ENCODE data around the gene TXNDC11. TPM values are rescaled to one million over a fixed set of nuclear protein-coding genes. Genes with fewer than 3 reads are reported as not detected.

TXNDC11 gene
- total RNA-seq, 3 donors from 2014 or later = 38.6 to 53.7 (median 47.9) TPM

DNA sequence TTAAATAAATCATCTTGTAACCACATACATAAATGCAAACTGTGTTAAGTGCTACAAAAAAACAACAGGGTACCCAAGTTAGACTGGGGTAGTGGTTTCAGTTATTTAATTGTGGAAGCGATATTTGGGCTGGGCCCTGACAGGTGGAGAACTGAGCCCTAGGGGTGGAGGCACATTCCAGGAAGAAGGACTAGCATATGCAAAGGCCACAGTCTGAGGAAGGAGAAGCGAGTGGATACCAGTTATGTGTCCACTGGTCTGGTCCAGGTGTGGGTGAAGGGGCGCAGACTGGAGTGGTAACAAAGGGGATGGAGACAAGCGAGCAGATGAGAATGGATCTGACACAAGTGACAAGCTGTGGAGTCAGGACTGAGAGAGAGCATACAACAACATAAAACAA is 22.9 kb downstream of the TXNDC11 start:
- Histone ChIP-seq H3K36me3 (no peaks in the 10 kb centered on the region), H3K4me1 (no peaks in the 10 kb centered on the region), H3K27ac (no peak overlapping the region), H3K9me3 (no peaks in the 10 kb centered on the region), H3K27me3 (no peaks in the 10 kb centered on the region), H3K4me3 (no peak overlapping the region)
- TF ChIP-seq POLR2A (IDR thresholded peaks at IDR 0.05) = no peak
- no peak for TF ChIP-seq POLR2AphosphoS5 (IDR thresholded peaks at IDR 0.05)
- TF ChIP-seq CTCF (IDR thresholded peaks at IDR 0.05) = no peak
- no peak for DNase-seq (ENCODE audit: low spot score in 2 of 2)
- intact Hi-C loops (cut with DNase I; ENCODE audit: low total_unique reads) = loop anchor here (10.0 kb wide), 1 partner anchor 1275 kb away; no protein-coding TSS in a partner anchor

DNA sequence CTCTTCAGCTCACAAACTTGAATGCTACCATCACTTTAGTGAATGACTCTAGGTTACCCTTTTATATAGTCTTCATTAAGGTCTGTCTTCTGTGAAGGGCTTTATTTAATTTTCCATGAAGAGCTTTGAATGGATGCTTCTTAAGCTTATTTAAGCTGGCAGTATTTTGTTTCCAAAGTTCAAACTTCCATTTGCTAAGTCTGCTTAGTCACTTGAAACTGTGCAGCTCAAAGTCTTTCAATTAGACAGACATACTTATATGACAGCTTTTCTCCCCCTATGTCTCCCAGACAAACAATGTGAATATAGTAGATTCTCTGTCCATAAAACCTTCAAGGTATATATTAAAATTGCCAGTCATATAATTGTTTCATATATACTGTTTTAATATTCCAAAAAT is 23.5 kb downstream of the TXNDC11 start:
- Histone ChIP-seq H3K4me3 (no peak overlapping the region), H3K4me1 (no peaks in the 10 kb centered on the region), H3K9me3 (no peaks in the 10 kb centered on the region), H3K27me3 (no peaks in the 10 kb centered on the region), H3K36me3 (no peaks in the 10 kb centered on the region), H3K27ac (no peak overlapping the region)
- TF ChIP-seq POLR2AphosphoS5 (IDR thresholded peaks at IDR 0.05) (no peak), CTCF (IDR thresholded peaks at IDR 0.05) (no peak), POLR2A (IDR thresholded peaks at IDR 0.05) (no peak)
- intact Hi-C loops (cut with DNase I; ENCODE audit: low total_unique reads) = no loop called here
- DNase-seq (ENCODE audit: low spot score in 2 of 2) = no peak

DNA sequence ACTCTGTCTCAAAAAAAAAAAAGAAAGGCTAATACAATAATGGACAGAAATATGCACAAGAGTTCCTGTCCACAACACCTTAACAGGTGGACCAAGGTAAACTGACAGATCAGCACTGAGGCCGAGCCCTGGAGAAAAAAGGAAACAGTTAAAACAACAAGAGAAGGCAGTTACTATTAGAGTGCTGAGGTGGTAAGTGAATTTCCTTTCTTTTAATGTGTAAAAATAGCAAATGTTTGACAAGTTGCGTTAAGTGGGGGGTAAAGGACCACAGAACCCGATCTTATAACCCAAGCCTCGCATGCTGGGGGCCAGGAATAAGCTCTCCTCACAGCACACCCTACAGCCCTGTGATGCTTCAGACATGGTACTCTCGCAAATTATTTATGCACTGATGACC is 24.8 kb downstream of the TXNDC11 start:
- Histone ChIP-seq H3K27ac (no peak overlapping the region), H3K36me3 (no peaks in the 10 kb centered on the region)
- intact Hi-C loops (cut with DNase I; ENCODE audit: low total_unique reads) = no loop called here

DNA sequence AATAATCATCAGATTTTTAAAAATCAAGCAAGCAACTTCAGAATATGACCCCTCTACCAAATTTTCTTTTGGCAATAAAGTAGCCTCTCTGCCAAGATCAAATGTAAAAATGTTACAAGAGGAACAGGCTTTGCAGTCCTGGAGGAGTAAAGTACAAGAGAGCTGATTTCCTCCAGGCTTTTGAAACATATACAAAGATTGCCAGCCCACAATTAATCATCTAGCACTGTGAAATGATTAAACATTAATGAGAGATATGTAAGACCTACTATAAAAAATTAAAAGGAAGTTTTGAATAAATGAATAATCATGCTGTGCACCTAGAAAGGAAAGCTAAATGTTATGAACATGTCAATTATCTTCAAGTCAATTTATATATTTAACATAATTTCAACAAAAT is 26.3 kb downstream of the TXNDC11 start:
- Histone ChIP-seq H3K36me3 (no peaks in the 10 kb centered on the region), H3K4me3 (no peak overlapping the region), H3K4me1 (no peaks in the 10 kb centered on the region), H3K27ac (no peak overlapping the region), H3K27me3 (no peaks in the 10 kb centered on the region), H3K9me3 (no peaks in the 10 kb centered on the region)
- no peak for DNase-seq (ENCODE audit: low spot score in 2 of 2)
- TF ChIP-seq POLR2A (IDR thresholded peaks at IDR 0.05) (no peak), POLR2AphosphoS5 (IDR thresholded peaks at IDR 0.05) (no peak), CTCF (IDR thresholded peaks at IDR 0.05) (no peak)
- intact Hi-C loops (cut with DNase I; ENCODE audit: low total_unique reads) = no loop called here

More for the DNA sequence above, 24.8 kb downstream of the TXNDC11 start:
- no peak for TF ChIP-seq CTCF (IDR thresholded peaks at IDR 0.05)
- no peak for TF ChIP-seq POLR2A (IDR thresholded peaks at IDR 0.05)
- TF ChIP-seq POLR2AphosphoS5 (IDR thresholded peaks at IDR 0.05) = no peak
- DNase-seq (ENCODE audit: low spot score in 2 of 2) = no peak
- H3K27me3 ChIP-seq = no peaks in the 10 kb centered on the region
- no peak overlapping the region for H3K4me3 ChIP-seq
- no peaks in the 10 kb centered on the region for H3K4me1 ChIP-seq
- no peaks in the 10 kb centered on the region for H3K9me3 ChIP-seq

DNA sequence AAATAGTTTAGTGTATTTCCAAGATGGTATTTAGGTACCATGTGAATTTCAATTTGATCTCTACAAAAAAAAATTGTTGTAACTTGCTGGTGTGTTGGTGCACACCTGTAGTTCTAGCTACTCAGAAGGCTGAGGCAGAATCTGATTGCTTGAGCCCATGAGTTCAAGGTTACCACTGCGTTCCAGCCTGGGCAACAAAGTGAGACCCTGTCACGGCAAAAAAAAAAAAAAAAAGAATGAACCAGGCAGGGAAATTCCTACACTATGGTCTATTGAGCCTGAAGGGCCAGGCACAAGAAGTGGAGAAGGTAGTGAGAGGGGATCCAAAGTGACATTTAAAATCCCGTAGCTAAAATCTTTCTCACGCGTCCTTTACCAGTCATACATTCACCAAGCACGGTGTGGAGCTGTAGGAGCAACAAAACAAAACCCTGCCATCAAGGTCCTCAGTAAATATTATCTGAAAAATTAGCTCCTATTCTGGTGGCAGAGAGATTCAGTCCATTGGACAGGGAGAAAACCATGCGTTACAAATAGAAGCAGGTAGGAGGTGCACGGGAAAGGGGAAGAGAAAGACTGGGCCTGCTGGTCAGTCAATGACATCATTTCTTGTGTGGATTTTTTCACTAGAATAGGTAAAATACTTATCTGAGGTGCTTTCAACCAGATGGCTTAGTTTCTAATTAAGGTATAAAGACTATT is 27.3 kb downstream of the TXNDC11 start:
- no peak for DNase-seq (ENCODE audit: low spot score in 2 of 2)
- Histone ChIP-seq H3K9me3 (no peaks in the 10 kb centered on the region), H3K4me1 (no peaks in the 10 kb centered on the region), H3K27me3 (no peaks in the 10 kb centered on the region), H3K36me3 (no peaks in the 10 kb centered on the region), H3K4me3 (no peak overlapping the region), H3K27ac (no peak overlapping the region)
- intact Hi-C loops (cut with DNase I; ENCODE audit: low total_unique reads) = no loop called here
- TF ChIP-seq CTCF (IDR thresholded peaks at IDR 0.05) = no peak
- no peak for TF ChIP-seq POLR2A (IDR thresholded peaks at IDR 0.05)
- no peak for TF ChIP-seq POLR2AphosphoS5 (IDR thresholded peaks at IDR 0.05)

Measured in breast epithelium (tissue), 4 donors.